ENCODE results near the gene VCX2. TPM values are rescaled to one million over a fixed set of nuclear protein-coding genes. Genes with fewer than 3 reads are reported as not detected.
"Not testable (repeated sequence)": the region's sequence is repeated elsewhere in the genome, so short reads cannot be mapped to it uniquely, and the experiment has no call there.

The VCX2 gene
- total RNA-seq, 4 donors from 2014 or later = not detected

GRCh38 chrX:8139716-8140115 lies 31.4 kb downstream of the VCX2 start:
- DNase-seq = no peak

GRCh38 chrX:8138252-8138651 lies 32.8 kb downstream of the VCX2 start:
- Histone ChIP-seq H3K4me1 (no peaks in the 10 kb centered on the region), H3K27ac (no peak overlapping the region), H3K36me3 (no peaks in the 10 kb centered on the region), H3K9me3 (no peaks in the 10 kb centered on the region), H3K4me3 (no peak overlapping the region), H3K27me3 (no peaks in the 10 kb centered on the region)
- TF ChIP-seq CTCF (IDR thresholded peaks at IDR 0.05) = no peak
- TF ChIP-seq POLR2A (IDR thresholded peaks at IDR 0.05) = no peak
- no peak for DNase-seq

More at GRCh38 chrX:8139716-8140115, 31.4 kb downstream of the VCX2 start:
- no peak overlapping the region for H3K4me3 ChIP-seq
- no peaks in the 10 kb centered on the region for H3K4me1 ChIP-seq
- no peaks in the 10 kb centered on the region for H3K36me3 ChIP-seq
- no peaks in the 10 kb centered on the region for H3K27me3 ChIP-seq
- no peak overlapping the region for H3K27ac ChIP-seq
- H3K9me3 ChIP-seq = no peaks in the 10 kb centered on the region
- TF ChIP-seq POLR2A (IDR thresholded peaks at IDR 0.05) (no peak), CTCF (IDR thresholded peaks at IDR 0.05) (no peak)

- Histone ChIP-seq H3K4me1 (no peaks in the 10 kb centered on the region), H3K27ac (no peak overlapping the region), H3K9me3 (no peaks in the 10 kb centered on the region), H3K27me3 (no peaks in the 10 kb centered on the region), H3K4me3 (no peak overlapping the region), H3K36me3 (no peaks in the 10 kb centered on the region)
- no peak for TF ChIP-seq CTCF (IDR thresholded peaks at IDR 0.05)
- no peak for TF ChIP-seq POLR2A (IDR thresholded peaks at IDR 0.05)
- no peak for DNase-seq
Observed at GRCh38 chrX:8126648-8127047, 44.4 kb downstream of the VCX2 start.

GRCh38 chrX:8126092-8126491 lies 45.0 kb downstream of the VCX2 start:
- no peak overlapping the region for H3K4me3 ChIP-seq
- no peaks in the 10 kb centered on the region for H3K4me1 ChIP-seq
- no peaks in the 10 kb centered on the region for H3K36me3 ChIP-seq
- H3K9me3 ChIP-seq = no peaks in the 10 kb centered on the region
- TF ChIP-seq POLR2A (IDR thresholded peaks at IDR 0.05) (no peak), CTCF (IDR thresholded peaks at IDR 0.05) (no peak)
- no peak for DNase-seq
- H3K27ac ChIP-seq = no peak overlapping the region
- no peaks in the 10 kb centered on the region for H3K27me3 ChIP-seq

- H3K4me1 ChIP-seq = no peaks in the 10 kb centered on the region
- no peaks in the 10 kb centered on the region for H3K36me3 ChIP-seq
- TF ChIP-seq POLR2A (IDR thresholded peaks at IDR 0.05) (no peak), CTCF (IDR thresholded peaks at IDR 0.05) (no peak)
- no peaks in the 10 kb centered on the region for H3K9me3 ChIP-seq
- no peak overlapping the region for H3K27ac ChIP-seq
- no peaks in the 10 kb centered on the region for H3K27me3 ChIP-seq
- no peak for DNase-seq
- H3K4me3 ChIP-seq = no peak overlapping the region
Observed at GRCh38 chrX:8125566-8125965, 45.5 kb downstream of the VCX2 start.

- H3K9me3 ChIP-seq = no peaks in the 10 kb centered on the region
- H3K36me3 ChIP-seq = no peaks in the 10 kb centered on the region
- TF ChIP-seq POLR2A (IDR thresholded peaks at IDR 0.05) = no peak
- no peak for TF ChIP-seq CTCF (IDR thresholded peaks at IDR 0.05)
- H3K4me1 ChIP-seq = no peaks in the 10 kb centered on the region
- no peak overlapping the region for H3K4me3 ChIP-seq
- no peak overlapping the region for H3K27ac ChIP-seq
- H3K27me3 ChIP-seq = no peaks in the 10 kb centered on the region
- no peak for DNase-seq
Observed at GRCh38 chrX:8122538-8122937, 48.5 kb downstream of the VCX2 start.

GRCh38 chrX:8121391-8121790 lies 49.7 kb downstream of the VCX2 start:
- DNase-seq, H3K27ac ChIP-seq, H3K4me1 ChIP-seq, H3K9me3 ChIP-seq, H3K27me3 ChIP-seq, H3K36me3 ChIP-seq, H3K4me3 ChIP-seq: not testable (repeated sequence)
